GM19025 (cell line): ENCODE measurements around the gene GPALPP1.
A peak's percentile ranks its signal among the peaks of the same experiment; 100 is the strongest.
"Not testable (repeated sequence)": the region's sequence is repeated elsewhere in the genome, so short reads cannot be mapped to it uniquely, and the experiment has no call there.

Experiments
- ATAC-seq: cut with Tn5 transposase; IDR thresholded peaks from one replicate; pipeline ENCODE4 v1.9.1; 2021; ENCODE audit warnings: mild to moderate bottlenecking, low read depth, moderate library complexity; ENCODE audit not compliant: unreplicated experiment

The GPALPP1 gene

DNA sequence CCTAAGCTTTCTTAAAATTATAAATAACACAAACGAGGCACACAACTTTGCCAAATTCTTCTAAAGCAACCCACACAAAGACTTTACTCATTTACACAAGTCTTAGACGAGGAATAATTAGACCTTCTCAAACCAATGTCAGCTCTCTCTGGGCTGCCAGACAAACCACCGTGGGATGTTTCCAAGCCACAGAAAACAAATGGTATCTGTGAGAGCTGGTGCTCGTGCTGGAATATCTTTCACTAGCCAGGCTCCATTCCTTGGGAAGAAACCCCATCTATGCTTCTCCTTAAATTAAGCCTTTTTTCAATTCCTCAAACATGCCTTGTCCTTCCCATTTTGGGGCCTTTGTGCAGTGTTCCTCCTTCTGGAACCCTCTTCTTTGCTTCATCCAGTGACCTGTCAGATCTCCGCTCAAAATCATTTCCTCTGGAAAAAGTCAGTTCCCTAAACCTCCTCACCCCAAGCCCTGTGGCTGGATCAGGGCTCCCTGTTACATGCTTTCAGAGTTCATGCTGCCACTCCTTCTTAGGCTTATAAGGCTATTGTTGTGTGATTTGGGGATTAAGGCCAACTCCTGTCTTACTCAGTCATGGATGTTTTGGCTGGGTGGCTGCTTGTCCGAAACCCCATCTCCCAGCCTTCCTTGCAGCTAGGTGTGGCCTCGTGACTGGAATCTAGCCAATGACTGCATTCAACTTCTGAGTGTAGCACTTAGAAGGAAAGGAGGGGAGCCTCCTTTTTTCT is 66.7 kb downstream of the GPALPP1 start:
- peak; percentile 16 for ATAC-seq

- ATAC-seq: no peak
These were observed 70.7 kb downstream of the GPALPP1 start for GRCh38 chr13:45060062-45060461.

DNA sequence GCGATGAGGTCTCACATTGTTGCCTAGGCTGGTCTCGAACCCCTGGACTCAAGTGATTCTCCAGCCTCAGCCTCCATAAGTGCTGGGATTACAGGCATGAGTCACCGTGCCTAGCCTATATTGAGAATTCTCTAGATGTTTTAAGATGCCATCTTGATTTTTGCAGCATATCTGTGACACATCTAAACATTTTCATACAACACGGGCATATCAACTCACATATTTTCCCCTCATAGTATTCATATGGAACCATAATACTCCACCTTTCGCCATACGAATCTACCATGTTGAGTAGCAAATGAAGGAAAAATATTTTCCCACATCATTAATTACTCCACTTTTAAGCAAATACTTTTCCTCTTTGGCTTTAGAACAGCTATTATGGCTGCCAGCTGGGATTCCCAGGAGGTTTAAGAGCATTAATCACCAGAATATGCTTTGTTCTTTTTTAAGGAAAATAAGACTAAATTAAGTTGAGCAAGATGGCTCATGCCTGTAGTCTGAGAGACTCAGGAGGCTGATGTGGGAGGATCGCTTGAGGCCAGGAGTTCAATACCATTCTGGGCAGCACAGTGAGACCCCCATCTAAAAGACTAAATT is 74.0 kb downstream of the GPALPP1 start:
- ATAC-seq: no peak

- ATAC-seq: not testable (repeated sequence)
These were observed 74.6 kb downstream of the GPALPP1 start for GRCh38 chr13:45063889-45064288.

- ATAC-seq: no peak
These were observed 75.6 kb downstream of the GPALPP1 start for GRCh38 chr13:45064889-45065288.

- no peak for ATAC-seq
These were observed 79.0 kb downstream of the GPALPP1 start for GRCh38 chr13:45068036-45069001.

DNA sequence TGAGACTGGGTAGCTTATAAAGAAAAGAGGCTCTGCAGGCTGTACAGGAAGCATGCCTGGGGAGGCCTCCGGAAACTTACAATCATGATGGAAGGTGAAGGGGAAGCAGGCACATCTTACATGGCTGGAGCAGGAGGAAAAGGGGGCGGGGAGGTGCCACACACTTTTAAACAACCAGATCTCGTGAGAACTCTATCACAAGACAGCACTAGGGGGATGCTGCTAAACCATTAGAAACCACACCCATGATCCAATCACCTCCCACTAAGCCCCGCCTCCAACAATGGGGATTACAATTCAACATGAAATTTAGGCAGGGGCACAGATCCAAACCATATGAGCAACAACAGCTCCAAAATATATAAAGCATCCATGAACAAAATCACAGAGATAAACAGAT is 84.5 kb downstream of the GPALPP1 start:
- no peak for ATAC-seq

- no peak for ATAC-seq
These were observed 85.4 kb downstream of the GPALPP1 start for GRCh38 chr13:45074721-45075120.

DNA sequence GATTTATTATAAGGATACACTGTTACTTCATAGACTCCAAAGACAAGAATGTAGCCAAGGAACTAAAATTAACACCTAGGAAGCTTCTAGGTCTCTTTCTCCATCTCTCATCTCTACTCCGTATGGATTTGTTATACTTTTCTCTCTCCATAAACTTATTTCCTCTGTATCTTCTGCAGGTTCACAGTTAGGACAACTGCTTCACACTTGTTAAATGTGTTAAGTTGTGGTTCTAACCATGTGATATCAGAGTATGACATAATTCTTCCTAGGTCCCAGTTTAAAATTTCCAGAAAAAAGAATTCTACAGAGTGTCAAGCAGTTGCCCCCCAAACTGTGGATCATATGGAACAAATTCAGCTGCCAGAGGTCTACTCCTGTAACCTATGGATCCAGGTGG is 88.7 kb downstream of the GPALPP1 start:
- ATAC-seq: no peak
